Measurements from ENCODE around the gene IL10. TPM values are rescaled to one million over a fixed set of nuclear protein-coding genes. Genes with fewer than 3 reads are reported as not detected.

The IL10 gene
- polyA plus RNA-seq, 1 donor (not counting 4 experiments of a cell fraction or from before 2014, with no cell fraction given) = not detected

- Histone ChIP-seq H3K36me3 (ENCODE audit: control insufficient read depth in 2 of 2, extremely low read depth in 1 of 2, insufficient read depth in 2 of 2, low read length in 2 of 2) (no peaks in the 10 kb centered on the region), H3K9me3 (ENCODE audit: control insufficient read depth, low read depth, low read length) (no peaks in the 10 kb centered on the region), H3K9ac (ENCODE audit: control insufficient read depth, extremely low read depth, insufficient read depth, low read length) (no peak overlapping the region), H3K79me2 (ENCODE audit: control insufficient read depth, insufficient read depth, low read length) (no peaks in the 10 kb centered on the region), H3K27me3 (ENCODE audit: control insufficient read depth, extremely low read depth, insufficient read depth, low read length) (no peaks in the 10 kb centered on the region), H4K20me1 (ENCODE audit: control insufficient read depth, extremely low read depth, insufficient read depth, low read length) (no peaks in the 10 kb centered on the region), H2AFZ (ENCODE audit: control insufficient read depth, low read length) (no peak overlapping the region), H3K27ac (ENCODE audit: control insufficient read depth, insufficient read depth, low read length) (no peak overlapping the region), H3K9me1 (ENCODE audit: control insufficient read depth, extremely low read depth, insufficient read depth, low read length) (no peaks in the 10 kb centered on the region), H3K4me2 (ENCODE audit: control insufficient read depth, extremely low read depth, insufficient read depth, low read depth, low read length) (no peak overlapping the region), H3K4me1 (ENCODE audit: control insufficient read depth, extremely low read depth, insufficient read depth, low read length) (no peaks in the 10 kb centered on the region), H3K4me3 (ENCODE audit: control insufficient read depth in 2 of 3, extremely low read depth in 1 of 3, insufficient read depth in 2 of 3, low read depth in 1 of 3, low read length in 3 of 3) (no peak overlapping the region)
- FAIRE-seq = no peak
- DNase-seq (ENCODE audit: low read depth, low spot score) = no peak
- TF ChIP-seq CTCF (optimal IDR thresholded peaks at IDR 0.05 in 1 of 3, IDR thresholded peaks at IDR 0.05 in 1 of 3, conservative IDR thresholded peaks at IDR 0.05 in 1 of 3; ENCODE audit: extremely low read depth in 1 of 3, insufficient read depth in 2 of 3, low read length in 3 of 3) (no peak), EZH2 (IDR thresholded peaks at IDR 0.05; ENCODE audit: low read length) (no peak)
- dilution Hi-C loops (cut with MboI; ENCODE audit: extremely low pct_ligation_motif_present, low sequenced_read_pairs) = no loop called here
Observed at GRCh38 chr1:206812471-206812870, 40.2 kb upstream of the IL10 start.

- FAIRE-seq = peak; percentile 17
- no peak overlapping the region for H3K9ac ChIP-seq (ENCODE audit: control insufficient read depth, extremely low read depth, insufficient read depth, low read length)
- dilution Hi-C loops (cut with MboI; ENCODE audit: extremely low pct_ligation_motif_present, low sequenced_read_pairs) = no loop called here
Observed at GRCh38 chr1:206809504-206810084, 37.3 kb upstream of the IL10 start.

More at GRCh38 chr1:206809504-206810084, 37.3 kb upstream of the IL10 start:
- H3K36me3 ChIP-seq (ENCODE audit: control insufficient read depth in 2 of 2, extremely low read depth in 1 of 2, insufficient read depth in 2 of 2, low read length in 2 of 2) = no peaks in the 10 kb centered on the region
- no peak overlapping the region for H3K4me3 ChIP-seq (ENCODE audit: control insufficient read depth in 2 of 3, extremely low read depth in 1 of 3, insufficient read depth in 2 of 3, low read depth in 1 of 3, low read length in 3 of 3)
- no peak overlapping the region for H2AFZ ChIP-seq (ENCODE audit: control insufficient read depth, low read length)
- no peaks in the 10 kb centered on the region for H3K79me2 ChIP-seq (ENCODE audit: control insufficient read depth, insufficient read depth, low read length)
- H3K27me3 ChIP-seq (ENCODE audit: control insufficient read depth, extremely low read depth, insufficient read depth, low read length) = no peaks in the 10 kb centered on the region
- H3K27ac ChIP-seq (ENCODE audit: control insufficient read depth, insufficient read depth, low read length) = no peak overlapping the region
- H4K20me1 ChIP-seq (ENCODE audit: control insufficient read depth, extremely low read depth, insufficient read depth, low read length) = no peaks in the 10 kb centered on the region
- no peaks in the 10 kb centered on the region for H3K4me1 ChIP-seq (ENCODE audit: control insufficient read depth, extremely low read depth, insufficient read depth, low read length)
- no peaks in the 10 kb centered on the region for H3K9me3 ChIP-seq (ENCODE audit: control insufficient read depth, low read depth, low read length)
- H3K4me2 ChIP-seq (ENCODE audit: control insufficient read depth, extremely low read depth, insufficient read depth, low read depth, low read length) = no peak overlapping the region
- H3K9me1 ChIP-seq (ENCODE audit: control insufficient read depth, extremely low read depth, insufficient read depth, low read length) = no peaks in the 10 kb centered on the region
- TF ChIP-seq CTCF (optimal IDR thresholded peaks at IDR 0.05 in 1 of 3, IDR thresholded peaks at IDR 0.05 in 1 of 3, conservative IDR thresholded peaks at IDR 0.05 in 1 of 3; ENCODE audit: extremely low read depth in 1 of 3, insufficient read depth in 2 of 3, low read length in 3 of 3) = peak; percentile 72 to 86 (median 75)
- TF ChIP-seq EZH2 (IDR thresholded peaks at IDR 0.05; ENCODE audit: low read length) = no peak
- DNase-seq (ENCODE audit: low read depth, low spot score) = no peak

Measured in keratinocyte (primary cell).